Upper lobe of left lung (tissue), 4 donors: Measurements from ENCODE around the gene SEC24A.

ENCODE experiments used
- CTCF ChIP-seq, 6 experiments: fragments of 450-650 bp in 4 of 6; fragments of 200-600 bp in 2 of 6; sonication (generic) in 2 of 6; IDR thresholded peaks; one replicate each; pipeline ENCODE4 v1.5.1; 2016 to 2019; ENCODE audit warnings: antibody characterized with exemption in 6 of 6
- EP300 ChIP-seq, 4 donors: sonication (generic); formaldehyde crosslinking; IDR thresholded peaks; one replicate each; pipeline ENCODE4 v1.5.1; 2017; ENCODE audit warnings: antibody characterized with exemption in 4 of 4, control low read depth in 2 of 4
- POLR2AphosphoS5 ChIP-seq, 2 donors: sonication (generic); formaldehyde crosslinking; IDR thresholded peaks; one replicate each; pipeline ENCODE4 v1.5.1; 2017; ENCODE audit warnings: antibody characterized with exemption in 2 of 2

GRCh38 chr5:134642931-134643530, 5.6 kb upstream of the SEC24A start:
- TF ChIP-seq CTCF (IDR thresholded peaks at IDR 0.05) = no peak
- TF ChIP-seq EP300 (IDR thresholded peaks at IDR 0.05) = no peak
- no peak for TF ChIP-seq POLR2AphosphoS5 (IDR thresholded peaks at IDR 0.05)
